CD4-positive, alpha-beta T cell treated with Interleukin-15 for 4 hours (primary cell): ENCODE data around the gene MKRN1.
A peak's percentile ranks its signal among the peaks of the same experiment; 100 is the strongest.
"Not testable (repeated sequence)": the region's sequence is repeated elsewhere in the genome, so short reads cannot be mapped to it uniquely, and the experiment has no call there.

Experiments used
- DNase-seq: peaks from one replicate; pipeline ENCODE4 v3.0.0-alpha.2; 2020; ENCODE audit warnings: low spot score

Gene MKRN1, protein sequence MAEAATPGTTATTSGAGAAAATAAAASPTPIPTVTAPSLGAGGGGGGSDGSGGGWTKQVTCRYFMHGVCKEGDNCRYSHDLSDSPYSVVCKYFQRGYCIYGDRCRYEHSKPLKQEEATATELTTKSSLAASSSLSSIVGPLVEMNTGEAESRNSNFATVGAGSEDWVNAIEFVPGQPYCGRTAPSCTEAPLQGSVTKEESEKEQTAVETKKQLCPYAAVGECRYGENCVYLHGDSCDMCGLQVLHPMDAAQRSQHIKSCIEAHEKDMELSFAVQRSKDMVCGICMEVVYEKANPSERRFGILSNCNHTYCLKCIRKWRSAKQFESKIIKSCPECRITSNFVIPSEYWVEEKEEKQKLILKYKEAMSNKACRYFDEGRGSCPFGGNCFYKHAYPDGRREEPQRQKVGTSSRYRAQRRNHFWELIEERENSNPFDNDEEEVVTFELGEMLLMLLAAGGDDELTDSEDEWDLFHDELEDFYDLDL

DNA sequence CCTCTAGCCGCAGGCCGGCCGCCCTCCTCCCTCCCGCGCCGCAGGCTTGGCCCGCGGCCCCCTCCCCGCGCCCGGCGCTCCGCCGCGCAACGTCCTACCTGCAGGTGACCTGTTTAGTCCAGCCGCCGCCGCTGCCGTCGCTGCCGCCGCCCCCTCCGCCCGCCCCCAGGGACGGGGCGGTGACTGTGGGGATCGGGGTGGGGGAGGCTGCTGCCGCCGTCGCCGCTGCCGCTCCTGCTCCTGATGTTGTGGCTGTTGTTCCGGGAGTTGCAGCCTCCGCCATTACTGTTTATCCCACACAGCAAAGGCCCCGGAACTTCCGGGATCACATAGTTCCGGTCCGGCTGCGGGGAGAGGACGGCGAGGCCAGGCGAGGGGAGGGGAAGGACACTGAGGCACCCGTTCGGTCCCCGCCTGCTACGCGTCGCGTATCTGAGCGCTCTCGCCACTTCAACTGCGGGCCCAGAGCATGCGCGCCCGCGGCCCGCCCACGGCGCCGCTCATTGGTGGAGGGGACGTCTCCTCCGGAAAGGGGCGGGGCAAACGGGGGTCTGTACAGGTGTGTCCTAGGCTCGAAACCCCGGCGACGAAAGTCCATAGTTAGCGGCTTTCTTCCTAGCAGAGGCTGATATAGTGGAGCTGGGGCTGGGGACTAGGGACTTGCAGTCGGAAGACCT, at the start of gene MKRN1:
TSS of gene MKRN1 (minus strand) at position 444 of the 677 bp plus-strand sequence. CDS start at position 283, 161 bp downstream.
- DNase-seq: peak; percentile 92

DNA sequence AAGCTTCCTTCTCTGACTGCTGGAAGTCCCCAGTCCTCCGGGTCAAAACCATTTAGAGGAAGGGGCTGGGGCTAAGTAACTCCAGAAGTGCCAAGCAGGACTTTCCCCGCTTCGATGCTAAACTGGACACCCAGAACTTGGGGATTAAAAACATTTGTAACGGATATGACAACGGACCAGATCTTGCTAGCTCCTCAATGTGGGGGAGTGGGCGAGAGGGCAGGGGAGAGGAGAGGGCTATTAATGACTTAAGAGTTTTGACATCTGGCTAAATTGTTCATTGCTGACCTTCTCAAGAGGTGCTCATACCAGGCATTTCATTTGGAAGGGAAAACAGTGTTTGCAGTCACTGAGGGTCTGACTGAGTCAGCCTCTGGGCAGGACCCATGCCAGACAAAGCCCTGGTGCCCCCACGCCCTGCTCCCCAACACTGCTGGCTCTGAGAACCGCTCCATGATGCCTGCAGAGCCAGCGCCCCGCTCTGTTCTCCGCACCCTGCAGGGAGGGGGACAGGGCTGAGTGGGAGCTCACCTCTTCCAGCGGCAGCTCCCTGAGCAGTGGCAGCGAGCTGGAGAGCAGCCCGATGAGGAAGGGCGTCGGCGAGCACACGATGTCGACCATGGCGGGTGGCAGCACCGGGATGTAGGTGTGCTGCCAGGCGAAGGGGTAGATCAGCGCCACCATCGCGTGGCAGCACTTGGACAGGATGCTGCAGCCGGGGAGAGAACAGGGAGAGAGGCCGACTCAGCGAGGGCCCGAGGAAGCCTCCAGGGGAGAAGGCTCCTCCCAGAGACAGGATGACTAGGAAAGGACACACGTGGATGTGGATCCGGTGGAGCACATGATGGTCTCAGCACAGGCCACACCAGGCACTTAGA, 47.7 kb upstream of the MKRN1 start:
- no peak for DNase-seq

DNA sequence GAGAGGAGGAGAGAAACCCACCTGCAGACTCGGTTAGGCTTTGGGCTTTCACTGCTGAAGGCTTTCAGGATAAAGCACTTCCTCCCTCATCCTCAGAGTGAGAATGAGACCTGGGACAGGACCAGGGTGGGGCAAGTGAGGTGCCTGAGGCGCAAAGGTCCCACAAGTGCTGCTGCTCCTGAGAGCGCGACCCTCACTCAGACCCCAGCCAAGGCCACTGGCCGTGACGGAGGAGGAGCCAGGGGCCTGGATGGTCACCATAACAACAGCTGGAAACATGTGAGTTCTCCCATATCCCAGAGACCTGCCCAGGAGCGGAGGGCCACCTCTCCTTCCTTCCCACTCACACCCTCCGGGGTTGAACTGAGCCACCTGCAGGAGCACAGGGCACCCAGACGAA, 46.9 kb upstream of the MKRN1 start:
- no peak for DNase-seq

DNA sequence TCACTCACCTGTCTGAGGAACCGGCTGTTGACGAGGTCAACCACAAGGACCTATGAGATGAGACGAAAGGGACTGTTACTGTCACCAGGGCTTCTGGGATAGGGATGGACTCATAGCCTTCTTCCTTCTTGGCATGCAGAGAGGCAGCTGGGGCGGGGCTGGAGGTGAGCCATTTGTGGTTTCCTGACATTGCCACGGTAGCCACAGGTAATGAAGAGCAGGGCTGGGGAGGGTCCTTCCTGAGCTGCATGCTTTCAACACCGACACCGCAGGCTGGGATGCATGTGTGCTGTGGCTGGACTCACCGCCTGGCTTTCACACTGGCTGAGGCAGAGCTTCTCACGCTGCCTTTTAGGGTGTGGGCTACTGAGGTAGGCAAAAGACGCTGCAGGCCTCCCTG, 46.4 kb upstream of the MKRN1 start:
- DNase-seq: no peak

DNA sequence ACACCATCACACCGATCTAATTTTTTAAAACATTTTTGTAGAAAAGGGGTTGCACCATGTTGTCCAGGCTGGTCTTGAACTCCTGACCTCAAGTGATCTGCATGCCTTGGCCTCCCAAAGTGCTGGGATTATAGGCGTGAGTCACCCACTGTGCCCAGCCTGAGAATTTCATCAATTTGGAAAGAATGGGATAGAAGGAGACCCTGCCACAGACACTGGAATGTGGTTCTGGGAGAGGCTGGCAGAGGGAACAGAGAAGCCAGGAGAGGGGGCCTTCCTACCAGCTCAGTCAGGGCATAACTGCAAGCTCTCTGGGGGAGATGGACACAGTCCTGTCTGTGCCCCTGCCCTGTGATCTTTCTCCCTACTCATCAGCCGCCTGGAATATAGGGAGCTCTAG, 42.1 kb upstream of the MKRN1 start:
- no peak for DNase-seq

DNA sequence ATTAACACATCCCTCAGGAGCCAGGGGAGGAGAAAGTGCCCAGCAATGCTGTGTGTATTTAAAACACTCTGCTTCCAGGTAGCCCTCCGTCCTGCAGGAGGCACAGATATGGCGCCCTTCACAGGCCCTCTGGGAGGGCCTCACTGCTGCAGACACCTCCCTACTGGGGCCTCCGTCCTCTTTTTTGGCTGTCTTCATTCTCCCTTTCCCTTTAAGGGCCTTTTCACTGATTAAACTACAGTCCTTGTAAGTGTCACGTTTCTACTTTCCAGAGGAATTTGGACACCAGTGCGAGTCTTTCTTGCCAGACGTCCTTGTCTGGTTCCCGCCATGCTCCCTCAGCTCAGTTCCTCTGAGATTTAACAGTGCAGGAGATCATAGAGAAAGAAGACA, 39.7 kb upstream of the MKRN1 start:
- DNase-seq: no peak

DNA sequence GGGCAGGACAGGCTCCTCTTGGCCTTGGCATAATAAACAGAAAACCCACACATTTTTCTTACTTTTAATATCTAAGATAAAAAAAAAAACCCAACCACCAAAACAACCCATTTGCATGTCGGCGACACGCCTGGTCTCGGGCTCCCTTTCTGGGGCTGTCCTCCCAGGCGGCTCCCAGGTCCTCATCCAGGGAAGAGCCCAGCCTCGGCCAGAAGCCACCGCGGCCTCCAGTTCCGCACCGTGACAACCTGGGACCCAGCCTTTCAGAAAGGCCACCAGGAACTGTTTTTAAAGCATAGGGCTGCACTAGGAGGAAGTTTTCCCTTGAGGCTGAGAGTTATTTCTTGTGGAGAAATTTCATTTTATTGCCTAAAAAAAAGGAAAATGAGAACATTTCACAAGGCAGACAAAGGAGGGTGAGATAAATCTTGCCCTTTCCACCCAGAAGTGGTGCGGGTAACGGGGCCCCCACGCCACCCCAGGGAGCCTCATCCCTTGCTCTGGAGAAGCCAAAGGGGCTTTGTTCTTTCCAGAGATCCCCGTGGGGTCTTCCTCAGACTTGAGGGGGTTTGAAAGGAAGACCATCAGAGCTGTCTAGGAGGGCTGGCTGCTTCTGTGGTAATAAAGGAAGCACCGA, 39.2 kb upstream of the MKRN1 start:
- no peak for DNase-seq

DNA sequence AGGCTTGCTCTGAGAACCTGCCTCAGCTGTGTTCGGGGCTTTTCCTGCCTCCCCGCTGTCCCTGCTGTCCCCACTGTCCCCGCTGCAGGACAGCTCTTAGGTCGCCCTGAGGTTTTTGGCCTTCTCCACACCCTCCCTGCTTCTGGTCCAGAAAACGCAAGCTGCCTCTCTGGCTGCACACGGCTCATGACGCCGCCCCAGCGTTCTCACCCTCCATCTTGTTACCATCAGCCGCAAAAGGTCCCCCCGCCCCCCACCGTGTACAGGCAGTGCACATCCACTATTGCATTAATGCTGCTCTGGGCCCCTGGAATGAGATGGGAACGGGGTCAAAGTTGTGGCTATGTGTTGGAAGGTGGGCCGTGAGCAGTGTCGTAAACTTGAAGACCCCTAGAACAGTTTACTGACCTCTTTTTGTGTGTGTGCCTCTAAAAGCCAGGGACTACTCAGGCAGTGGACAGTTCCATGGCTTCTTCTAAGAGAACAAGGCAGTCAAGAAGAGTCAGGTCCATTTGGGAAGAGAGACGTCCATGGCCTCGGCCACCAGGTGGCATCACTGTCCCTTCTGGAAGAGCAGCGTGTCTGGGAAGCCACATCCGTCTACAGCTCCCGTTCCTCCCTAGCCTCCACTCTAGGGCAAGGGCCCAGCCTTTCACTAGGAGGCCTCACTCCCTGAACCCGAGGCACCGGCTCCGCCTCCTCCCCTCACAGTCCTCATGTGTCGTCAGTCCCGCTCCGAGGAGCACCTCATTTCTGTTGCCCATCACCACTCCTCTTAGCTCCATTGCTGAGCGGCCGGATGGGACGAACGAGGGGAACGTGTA, 38.5 kb upstream of the MKRN1 start:
- DNase-seq: peak; percentile 42

DNA sequence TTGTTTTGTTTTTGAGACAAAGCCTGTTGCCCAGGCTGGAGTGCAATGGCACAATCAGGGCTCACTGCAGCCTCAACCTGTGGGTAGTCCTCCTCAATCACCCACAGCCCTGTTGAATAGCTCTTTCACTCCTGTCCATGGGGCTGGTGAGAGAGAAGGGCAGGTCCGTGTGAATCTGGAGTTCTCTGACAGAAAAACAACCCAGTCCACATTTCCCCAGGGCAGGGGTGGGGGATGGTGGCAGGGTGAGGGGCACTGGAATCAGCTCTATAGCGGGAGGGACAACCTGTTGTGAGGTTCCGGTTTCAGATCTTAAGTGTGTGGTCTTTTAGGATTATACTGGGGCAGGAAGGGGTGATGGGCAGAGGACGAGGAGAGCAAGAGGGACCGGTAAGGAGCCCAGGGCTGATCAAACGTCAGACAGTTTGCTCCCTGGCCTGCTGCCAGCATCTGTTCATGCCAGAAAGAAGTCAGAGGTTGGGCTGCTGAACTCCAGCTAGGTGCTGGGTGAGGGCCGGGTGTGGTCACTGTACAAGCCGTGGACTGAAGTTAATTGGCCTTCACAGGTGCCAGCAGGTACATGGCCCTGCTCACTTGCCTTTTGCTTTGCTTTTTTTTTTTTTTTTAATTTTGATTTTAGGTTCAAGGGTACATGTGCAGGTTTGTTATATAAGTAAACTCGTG, 33.2 kb upstream of the MKRN1 start:
- DNase-seq: no peak

DNA sequence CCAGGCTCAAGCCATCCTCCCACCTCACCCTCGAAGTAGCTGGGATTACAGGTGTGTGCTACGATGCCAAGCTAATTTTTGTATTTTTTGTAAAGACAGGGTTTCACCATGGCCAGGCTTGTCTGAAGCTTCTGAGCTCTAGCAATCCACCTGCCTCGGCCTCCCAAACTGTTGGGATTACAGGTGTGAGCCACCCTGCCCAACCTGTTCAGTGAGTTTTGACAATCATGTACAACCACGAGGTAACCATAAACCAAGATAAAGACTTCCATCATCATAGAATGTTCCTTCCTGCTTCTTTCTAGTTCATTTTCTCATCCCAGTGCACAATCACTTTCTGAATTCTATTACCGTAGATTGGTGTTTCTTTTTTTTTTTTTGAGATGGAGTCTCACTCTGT, 30.5 kb upstream of the MKRN1 start:
- DNase-seq: no peak

DNA sequence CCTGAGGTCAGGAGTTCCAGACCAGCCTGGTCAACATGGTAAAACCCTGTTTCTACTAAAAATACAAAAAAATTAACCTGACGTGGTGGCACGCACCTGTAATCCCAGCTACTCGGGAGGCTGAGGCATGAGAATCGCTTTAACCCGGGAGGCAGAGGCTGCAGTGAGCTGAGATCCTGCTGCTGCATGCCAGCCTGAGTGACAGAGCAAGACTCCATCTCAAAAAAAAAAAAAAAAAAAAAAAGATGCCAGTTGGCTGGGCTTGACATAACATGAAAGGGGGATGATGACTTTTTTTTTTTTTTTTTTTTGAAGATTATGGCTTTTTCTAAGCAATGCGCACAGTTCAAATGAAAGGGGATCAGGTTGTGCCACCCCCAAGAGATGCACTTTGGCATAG, 28.3 kb upstream of the MKRN1 start:
- not testable (repeated sequence) for DNase-seq

DNA sequence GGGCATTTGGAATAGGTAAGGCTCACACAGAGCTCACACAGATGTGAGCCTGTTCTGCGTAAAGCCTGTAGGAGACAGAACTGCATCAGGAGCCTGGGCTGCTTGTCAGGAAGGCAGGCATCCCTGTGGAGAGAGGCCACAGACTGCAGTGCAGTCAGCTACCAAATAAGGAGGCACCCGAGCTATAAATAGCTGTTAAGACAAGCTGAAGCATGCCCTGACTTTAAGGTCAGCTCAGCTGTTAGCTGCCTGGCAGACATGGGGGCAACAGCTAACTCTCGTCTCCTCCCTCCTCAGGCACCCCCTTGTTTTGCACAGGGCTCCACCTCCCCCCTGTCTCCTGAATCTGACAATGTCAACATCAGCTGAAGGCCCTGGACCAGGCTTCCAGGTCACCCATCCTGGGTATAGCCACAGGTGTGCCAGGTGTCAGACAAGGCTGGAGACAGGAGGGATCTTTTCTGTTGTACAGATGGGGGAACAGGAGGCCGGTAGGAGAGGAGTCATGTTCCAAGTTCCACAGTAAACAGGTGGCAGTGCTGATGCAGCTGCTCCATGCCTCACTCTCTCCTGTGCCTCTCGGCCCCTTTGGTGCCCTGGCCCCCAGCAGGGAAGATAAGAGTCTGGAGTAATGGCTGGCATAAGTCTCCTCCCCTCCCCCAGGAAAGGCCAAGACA, 27.6 kb upstream of the MKRN1 start:
- no peak for DNase-seq

DNA sequence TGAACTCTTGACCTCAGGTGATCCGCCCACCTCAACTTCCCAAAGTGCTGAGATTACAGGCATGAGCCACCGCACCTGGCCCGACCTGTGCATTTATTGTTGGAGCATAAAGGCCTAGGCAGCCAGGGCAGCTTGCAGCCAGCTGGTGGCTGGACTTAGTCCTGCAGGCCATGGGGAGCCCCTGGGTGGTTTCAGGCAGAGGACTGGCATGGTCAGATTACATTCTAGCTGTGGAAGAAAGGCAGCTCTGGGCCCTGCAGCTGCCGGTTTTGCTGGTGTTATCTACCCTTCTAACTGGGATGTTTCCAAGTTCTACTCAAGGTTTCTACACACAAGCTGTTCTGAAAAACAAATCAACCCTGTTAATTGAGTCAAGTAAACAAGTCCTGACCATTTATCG, 22.7 kb upstream of the MKRN1 start:
- no peak for DNase-seq

DNA sequence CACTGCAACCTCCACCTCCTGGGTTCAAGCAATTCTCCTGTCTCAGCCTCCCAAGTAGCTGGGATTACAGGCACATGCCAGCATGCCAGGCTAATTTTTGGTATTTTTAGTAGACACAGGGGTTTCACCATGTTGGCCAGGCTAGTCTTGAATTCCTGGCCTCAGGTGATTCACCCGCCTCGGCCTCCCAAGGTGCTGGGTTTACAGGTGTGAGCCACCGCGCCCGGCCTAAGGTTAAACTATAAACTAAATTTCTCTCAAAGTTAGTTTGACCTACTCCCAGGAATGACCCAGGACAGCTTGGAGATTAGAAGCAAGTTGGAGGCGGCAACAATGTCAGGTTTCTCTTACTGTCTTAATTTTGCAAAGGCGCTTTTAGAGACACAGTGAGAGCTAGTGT, 18.5 kb upstream of the MKRN1 start:
- not testable (repeated sequence) for DNase-seq

DNA sequence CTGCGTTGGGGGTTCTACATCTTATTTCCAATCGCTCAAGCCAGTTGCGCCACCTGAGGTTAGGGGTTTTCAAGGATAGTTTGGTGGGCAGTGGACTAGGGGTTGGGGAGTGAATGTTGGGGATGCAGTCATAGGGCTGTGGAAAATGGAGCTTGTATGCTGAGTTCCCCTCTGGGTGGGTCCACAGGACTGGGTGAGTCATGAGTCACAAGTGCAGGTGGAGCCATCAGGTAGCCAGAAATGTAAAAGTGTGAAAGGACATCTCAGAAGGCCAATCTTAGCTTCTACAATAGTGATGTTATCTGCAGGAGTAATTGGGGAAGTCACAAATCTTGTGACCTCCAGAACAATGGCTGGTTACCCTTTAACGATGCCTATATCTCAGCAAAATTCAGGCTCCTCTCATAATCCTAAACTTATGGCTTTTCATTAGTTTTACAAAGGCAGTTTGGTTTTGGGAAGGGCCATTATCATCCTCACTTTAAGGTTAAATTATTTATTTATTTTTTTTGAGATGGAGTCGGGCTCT, 18.0 kb upstream of the MKRN1 start:
- no peak for DNase-seq

DNA sequence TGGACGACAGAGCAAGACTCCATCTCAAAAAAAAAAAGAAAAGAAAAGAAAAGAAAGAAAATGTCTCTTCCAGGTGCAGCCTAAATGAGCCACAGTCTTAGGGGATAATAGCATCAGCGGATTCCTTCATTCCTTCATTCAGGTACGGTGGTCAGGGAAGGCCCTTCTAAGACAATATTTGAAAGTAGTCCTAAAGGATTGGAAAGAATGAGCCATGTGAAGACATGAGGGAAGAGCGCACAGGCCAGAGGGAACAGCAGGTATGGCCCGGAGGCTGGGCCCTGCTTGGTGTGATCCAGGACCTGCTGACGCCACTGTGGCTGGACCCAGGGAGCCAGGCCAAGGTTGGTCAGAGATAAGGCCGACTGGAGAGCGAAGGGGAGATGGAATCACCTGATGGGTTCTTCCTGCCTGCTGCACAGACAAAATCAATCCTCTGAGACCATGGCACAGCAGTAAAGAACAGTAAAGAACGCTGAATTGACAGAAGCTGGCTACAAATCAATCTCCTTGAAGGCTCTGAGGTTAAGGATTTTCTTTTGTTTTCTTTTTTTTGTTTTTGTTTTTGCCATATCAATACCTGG, 16.3 kb upstream of the MKRN1 start:
- DNase-seq: no peak

DNA sequence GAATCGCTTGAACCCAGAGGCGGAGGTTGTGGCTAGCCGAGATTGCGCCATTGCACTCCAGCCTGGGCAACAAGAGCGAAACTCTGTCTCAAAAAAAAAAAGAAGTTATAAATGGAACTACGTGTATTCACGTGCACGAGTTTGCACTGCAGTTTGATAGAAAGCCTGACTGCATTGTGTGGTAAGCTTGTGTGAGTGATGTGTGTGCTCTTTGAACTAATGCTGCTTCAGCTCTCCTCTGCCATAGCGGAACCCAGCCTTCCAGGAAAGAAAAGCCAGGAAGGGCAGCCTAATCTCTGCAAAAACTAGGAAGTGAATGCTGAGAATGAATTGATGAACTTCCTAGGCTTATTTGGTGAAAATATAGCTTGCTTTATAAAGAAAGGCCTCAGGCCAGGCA, 15.6 kb upstream of the MKRN1 start:
- DNase-seq: no peak

DNA sequence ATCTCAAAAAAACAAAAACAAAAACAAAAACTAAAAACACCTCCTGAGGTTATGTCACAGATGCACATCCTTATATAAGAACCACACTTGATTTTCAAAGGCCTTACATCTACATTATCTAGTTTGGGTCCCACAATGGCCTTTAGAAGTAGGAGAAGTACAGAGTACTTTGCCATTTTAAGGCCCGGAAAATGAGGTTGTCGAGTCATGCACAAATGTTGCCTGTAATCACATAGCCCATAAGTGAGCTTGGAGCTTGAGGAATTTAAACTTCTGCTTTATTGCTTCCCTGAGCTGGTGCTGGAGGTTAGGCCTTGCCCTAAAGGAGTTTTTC, 9.7 kb upstream of the MKRN1 start:
- DNase-seq: no peak

DNA sequence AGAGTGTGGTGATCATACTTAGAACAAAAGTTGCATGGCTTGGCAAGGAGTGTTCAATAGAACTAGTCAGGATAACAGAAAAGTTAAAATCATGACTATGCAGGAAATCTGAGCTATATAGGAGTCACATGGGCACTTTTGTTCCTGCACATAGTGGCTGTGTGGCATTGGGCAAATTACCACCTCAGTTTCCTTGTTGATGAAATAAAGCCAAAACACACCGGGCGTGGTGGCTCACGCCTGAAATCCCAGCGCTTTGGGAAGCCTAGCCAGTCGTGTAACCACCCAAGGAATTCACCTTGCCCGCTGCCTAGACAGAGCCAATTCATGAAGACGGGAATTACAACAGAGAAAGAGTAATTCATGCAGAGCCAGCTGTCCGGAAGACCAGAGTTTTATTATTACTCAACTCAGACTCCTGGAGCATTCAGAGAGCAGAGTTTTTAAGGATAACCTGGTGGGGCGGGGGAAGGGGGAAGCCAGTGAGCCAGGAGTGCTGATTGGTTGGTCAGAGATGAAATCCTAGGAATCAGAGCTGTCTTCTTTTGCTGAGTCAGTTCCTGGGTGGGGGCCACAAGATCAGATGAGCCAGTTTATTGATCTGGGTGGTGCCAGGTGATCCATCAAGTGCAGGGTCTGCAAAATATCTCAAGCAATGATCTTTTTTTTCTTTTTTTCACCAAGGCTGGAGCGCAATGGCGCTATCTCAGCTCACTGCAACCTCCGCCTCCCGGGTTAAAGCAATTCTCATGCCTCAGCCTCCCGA, 6.4 kb upstream of the MKRN1 start:
- DNase-seq: no peak
